Measurements from ENCODE around the gene DPH3.

DNA sequence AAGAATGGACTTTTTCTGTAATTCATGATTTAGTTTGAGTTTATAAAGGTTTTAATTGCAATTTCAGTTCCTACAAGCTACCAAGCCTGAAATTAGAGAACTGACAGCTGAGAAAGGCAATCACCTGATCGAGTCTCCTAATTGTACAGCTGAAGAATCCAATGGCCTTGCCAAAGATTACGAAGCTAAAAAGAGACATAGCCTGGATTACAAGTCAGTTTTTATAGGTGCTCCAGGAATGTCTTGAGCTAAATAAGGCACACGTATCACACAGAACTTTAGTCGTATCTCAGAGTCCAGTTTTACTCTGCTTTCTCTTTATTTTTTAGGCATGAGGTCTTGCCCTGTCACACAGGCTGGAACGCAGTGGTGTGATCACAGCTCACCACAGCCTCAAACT lies 6.6 kb downstream of the DPH3 start:
- TF ChIP-seq POLR2A (IDR thresholded peaks at IDR 0.05): no peak
- TF ChIP-seq, protein P1, sequence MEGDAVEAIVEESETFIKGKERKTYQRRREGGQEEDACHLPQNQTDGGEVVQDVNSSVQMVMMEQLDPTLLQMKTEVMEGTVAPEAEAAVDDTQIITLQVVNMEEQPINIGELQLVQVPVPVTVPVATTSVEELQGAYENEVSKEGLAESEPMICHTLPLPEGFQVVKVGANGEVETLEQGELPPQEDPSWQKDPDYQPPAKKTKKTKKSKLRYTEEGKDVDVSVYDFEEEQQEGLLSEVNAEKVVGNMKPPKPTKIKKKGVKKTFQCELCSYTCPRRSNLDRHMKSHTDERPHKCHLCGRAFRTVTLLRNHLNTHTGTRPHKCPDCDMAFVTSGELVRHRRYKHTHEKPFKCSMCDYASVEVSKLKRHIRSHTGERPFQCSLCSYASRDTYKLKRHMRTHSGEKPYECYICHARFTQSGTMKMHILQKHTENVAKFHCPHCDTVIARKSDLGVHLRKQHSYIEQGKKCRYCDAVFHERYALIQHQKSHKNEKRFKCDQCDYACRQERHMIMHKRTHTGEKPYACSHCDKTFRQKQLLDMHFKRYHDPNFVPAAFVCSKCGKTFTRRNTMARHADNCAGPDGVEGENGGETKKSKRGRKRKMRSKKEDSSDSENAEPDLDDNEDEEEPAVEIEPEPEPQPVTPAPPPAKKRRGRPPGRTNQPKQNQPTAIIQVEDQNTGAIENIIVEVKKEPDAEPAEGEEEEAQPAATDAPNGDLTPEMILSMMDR (IDR thresholded peaks at IDR 0.05): no peak
